BJ (cell line): ENCODE results near the gene ZBED4. TPM values are rescaled to one million over a fixed set of nuclear protein-coding genes. Genes with fewer than 3 reads are reported as not detected.
A peak's percentile ranks its signal among the peaks of the same experiment; 100 is the strongest.
"Not testable (repeated sequence)": the region's sequence is repeated elsewhere in the genome, so short reads cannot be mapped to it uniquely, and the experiment has no call there.

ENCODE experiments used
- CTCF ChIA-PET: fragments of 350-600 bp; formaldehyde crosslinking; extraction: SDS; loops from one replicate; lab custom pipeline; 2021; ENCODE audit warnings: antibody characterized with exemption, inconsistent platforms; lab: Yijun Ruan, JAX
- POLR2A ChIA-PET: fragments of 300-600 bp; sonication (Branson Sonifier 250); formaldehyde crosslinking; extraction: SDS; loops from one replicate; lab custom pipeline; 2021; ENCODE audit warnings: antibody characterized with exemption; lab: Charles Lee
- DNase-seq: peaks from one replicate; pipeline ENCODE4 v3.0.0-alpha.2; 2011; ENCODE audit warnings: low read depth
- H3K27me3 ChIP-seq: 2 replicates; pipeline ENCODE4 v1.6.0; 2011; ENCODE audit warnings: low read length; ENCODE audit not compliant: control insufficient read depth, insufficient read depth
- H3K36me3 ChIP-seq: 2 replicates; pipeline ENCODE4 v1.5.1; 2011; ENCODE audit warnings: low read length; ENCODE audit not compliant: control insufficient read depth, insufficient read depth
- H3K4me3 ChIP-seq: 2 replicates; pipeline ENCODE4 v1.5.1; 2011; ENCODE audit warnings: low read depth, mild to moderate bottlenecking, control low read depth, low read length
- polyA plus RNA-seq: library from polyadenylated mRNA; depleted of rRNA; stranded (reverse); fragments of >200 nt; gene quantifications from 2 replicates; pipeline ENCODE4 v1.2.3, GENCODE V29; 2011
- TF ChIP-seq, protein P1 (sequence below): IDR thresholded peaks from 2 replicates; pipeline ENCODE4 v1.5.1; 2011; ENCODE audit warnings: low read depth, mild to moderate bottlenecking, control low read depth, inconsistent platforms, low read length, moderate library complexity; ENCODE audit not compliant: insufficient read depth

The ZBED4 gene
- polyA plus RNA-seq, 1 experiment: 4.5 TPM

- TF ChIP-seq, protein P1, sequence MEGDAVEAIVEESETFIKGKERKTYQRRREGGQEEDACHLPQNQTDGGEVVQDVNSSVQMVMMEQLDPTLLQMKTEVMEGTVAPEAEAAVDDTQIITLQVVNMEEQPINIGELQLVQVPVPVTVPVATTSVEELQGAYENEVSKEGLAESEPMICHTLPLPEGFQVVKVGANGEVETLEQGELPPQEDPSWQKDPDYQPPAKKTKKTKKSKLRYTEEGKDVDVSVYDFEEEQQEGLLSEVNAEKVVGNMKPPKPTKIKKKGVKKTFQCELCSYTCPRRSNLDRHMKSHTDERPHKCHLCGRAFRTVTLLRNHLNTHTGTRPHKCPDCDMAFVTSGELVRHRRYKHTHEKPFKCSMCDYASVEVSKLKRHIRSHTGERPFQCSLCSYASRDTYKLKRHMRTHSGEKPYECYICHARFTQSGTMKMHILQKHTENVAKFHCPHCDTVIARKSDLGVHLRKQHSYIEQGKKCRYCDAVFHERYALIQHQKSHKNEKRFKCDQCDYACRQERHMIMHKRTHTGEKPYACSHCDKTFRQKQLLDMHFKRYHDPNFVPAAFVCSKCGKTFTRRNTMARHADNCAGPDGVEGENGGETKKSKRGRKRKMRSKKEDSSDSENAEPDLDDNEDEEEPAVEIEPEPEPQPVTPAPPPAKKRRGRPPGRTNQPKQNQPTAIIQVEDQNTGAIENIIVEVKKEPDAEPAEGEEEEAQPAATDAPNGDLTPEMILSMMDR: no peak
- Histone ChIP-seq H3K27me3 (peaks cover 31% of the 10 kb centered on the region), H3K4me3 (peak overlapping the region; percentile 16), H3K36me3 (no peaks in the 10 kb centered on the region)
- ChIA-PET POLR2A (no interaction called here), CTCF (no interaction called here)
- no peak for DNase-seq
These were observed 4.9 kb upstream of the ZBED4 start for GRCh38 chr22:49848690-49849160.

DNA sequence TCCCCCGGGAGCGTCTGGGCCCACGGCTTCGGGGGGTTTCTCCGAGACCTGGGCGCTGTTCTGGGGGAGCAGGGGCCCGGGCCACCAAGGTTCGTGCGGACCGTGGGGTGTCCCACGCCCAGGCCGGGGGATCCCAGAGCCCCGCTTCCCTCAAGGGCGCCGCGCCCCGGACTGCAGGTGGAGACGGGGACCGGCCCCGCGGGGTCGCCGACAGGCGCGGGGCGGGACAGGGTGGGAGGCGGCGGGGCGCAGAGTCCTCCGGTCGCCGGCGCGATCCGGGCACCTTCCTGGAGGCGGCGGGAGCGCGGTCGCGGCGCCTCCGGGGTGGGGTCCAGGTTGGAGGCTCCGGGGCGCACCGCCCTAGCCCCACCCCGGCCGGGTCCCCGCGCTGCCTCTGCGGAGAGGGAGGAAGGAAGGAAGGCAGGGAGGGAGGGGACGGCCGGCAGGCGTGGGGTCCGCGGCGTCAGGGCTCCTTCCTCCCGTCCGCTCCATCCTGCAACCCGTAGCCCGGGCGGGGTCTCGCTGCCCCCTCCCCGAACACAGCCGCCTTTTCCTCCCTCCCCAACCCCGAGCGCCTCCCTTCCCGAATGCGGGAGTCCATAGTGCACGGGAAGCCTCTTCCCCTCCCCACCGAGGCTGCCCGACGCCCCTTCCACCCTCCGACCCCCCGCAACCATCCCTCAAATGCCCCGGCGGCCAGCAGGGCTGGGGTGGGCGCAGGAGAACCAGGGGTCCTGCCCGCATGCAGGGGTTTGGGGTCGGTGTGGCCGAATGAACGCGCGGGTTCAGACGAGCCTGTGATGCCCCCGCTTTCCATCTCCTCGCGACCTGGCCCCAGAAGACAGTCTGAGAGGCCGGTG, 4.3 kb upstream of the ZBED4 start:
- H3K4me3 ChIP-seq: no peak overlapping the region; the same call in 1 of the 2 replicates
- POLR2A ChIA-PET: no interaction called here
- TF ChIP-seq, protein P1: no peak
- CTCF ChIA-PET: no interaction called here
- no peak for DNase-seq
- H3K27me3 ChIP-seq: peaks cover 30% of the 10 kb centered on the region
- H3K36me3 ChIP-seq: no peaks in the 10 kb centered on the region

DNA sequence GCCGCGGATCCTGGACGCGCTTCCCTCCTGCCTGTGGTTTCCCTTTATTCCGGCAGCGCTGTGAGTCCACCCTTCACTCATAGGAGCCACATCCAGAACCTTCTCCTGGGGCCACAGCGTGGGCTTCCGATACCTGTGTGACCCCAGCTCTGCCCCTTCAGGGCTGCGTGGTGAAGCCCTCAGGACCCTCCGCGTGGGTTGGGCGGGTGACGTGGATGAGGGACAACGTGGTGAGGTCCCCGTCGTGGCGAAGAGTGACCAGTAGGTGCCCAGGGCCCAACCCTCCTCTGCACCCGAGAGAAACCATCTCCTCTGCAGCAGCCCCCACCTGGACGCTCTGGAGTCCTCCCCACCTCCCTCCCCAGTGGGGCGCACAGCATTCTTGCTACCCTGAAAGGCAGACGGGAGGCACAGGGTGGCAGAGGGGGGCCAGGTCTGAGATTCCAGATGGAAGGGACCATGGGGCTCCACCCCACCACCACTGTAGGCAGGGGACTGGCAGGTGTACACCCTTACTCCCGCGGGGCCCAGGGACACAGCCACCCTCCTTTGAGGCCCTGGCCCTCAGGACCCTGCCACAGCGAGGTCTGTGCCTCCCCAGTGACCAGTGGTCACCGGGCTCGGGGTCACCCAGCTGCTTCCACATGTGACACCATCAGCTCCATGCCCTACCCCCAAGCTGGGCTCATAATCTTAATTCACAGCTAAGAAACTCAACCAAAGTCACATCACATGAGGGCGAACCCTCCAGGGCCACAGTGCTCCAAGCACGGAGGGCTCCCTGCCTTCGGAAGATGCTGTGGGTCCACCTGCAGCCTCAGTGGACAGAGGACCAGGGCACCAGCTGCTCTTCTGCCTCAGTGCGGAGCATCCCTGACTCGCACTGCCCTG, 3.4 kb upstream of the ZBED4 start:
- TF ChIP-seq, protein P1: no peak
- Histone ChIP-seq H3K27me3 (peaks cover 26% of the 10 kb centered on the region), H3K4me3 (no peak overlapping the region), H3K36me3 (no peaks in the 10 kb centered on the region)
- ChIA-PET POLR2A (no interaction called here), CTCF (no interaction called here)
- no peak for DNase-seq

DNA sequence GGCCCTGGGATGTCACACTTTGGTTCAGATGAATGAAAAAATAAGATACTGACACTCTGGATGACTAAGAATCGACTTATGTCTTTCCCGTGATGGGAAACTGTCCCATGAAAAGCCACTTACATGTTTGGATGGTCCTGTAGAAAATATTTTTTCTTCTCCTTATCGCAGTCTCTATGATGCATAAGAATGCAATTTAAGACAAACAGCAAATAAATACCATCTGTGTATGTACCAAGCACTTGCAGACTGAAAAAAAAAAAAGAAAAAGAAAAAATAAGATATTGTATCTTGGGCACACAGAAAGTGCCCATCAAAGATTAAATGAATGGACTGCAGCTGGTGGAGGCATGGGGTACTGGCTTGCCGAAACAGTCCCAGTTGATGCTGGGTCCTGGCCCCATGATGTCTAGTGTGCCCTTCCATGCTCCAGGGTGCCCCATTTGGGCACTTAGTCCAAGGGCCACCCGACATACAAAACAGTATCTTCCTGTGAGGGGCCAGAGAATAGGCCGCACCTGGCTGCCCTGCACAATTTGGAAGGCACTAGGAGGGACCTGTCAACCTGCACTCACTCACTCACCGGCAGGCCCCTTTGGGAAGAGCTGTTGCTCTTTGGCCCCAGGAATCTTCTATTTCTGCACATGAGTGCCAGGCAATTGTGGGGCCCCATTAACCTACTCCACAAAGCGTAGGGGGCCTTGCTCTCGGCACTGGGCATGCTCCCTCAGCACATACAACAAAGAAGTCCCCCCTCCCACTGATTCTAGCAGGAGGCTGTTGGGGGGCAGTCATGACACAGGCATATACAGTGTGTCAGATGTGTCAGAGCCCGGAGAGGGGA, 2.5 kb upstream of the ZBED4 start:
- no peak for DNase-seq
- CTCF ChIA-PET: no interaction called here
- H3K27me3 ChIP-seq: peaks cover 20% of the 10 kb centered on the region
- POLR2A ChIA-PET: no interaction called here
- H3K36me3 ChIP-seq: no peaks in the 10 kb centered on the region
- TF ChIP-seq, protein P1: no peak
- no peak overlapping the region for H3K4me3 ChIP-seq

DNA sequence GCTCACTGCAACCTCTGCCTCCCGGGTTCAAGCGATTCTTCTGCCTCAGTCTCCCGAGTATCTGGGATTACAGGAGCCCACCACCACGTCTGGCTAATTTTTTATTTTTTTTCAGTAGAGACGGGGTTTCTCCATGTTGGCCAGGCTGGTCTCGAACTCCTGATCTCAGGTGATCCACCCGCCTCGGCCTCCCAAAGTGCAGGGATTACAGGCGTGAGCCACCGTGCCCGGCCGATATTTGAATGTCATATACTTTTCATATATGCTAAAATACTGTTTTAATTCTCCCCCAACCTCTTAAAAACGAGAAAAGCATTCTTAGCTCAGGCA, 1.1 kb upstream of the ZBED4 start:
- H3K36me3 ChIP-seq, POLR2A ChIA-PET, DNase-seq: not testable (repeated sequence)
- peak overlapping the region; percentile 80 for H3K4me3 ChIP-seq
- H3K27me3 ChIP-seq: peaks cover 18% of the 10 kb centered on the region
- CTCF ChIA-PET: interaction anchor here (0.6 kb wide), 1 partner anchor 12 kb away, joined by 3 read pairs; no protein-coding TSS in a partner anchor
